Neural cell (in vitro differentiated cells): ENCODE data around the gene PREX1. TPM values are rescaled to one million over a fixed set of nuclear protein-coding genes. Genes with fewer than 3 reads are reported as not detected.

Source experiments
- H2AFZ ChIP-seq: fragments of 200-600, 300-800 bp; sonication (generic), shearing (Covaris generic); 2 replicates; pipeline ENCODE4 v1.6.0; 2014; ENCODE audit warnings: low read depth, mild to moderate bottlenecking, antibody characterized with exemption, low read length, moderate library complexity
- H3F3A ChIP-seq: fragments of 200-600 bp; shearing (Covaris generic); 2 replicates; pipeline ENCODE4 v1.6.1; 2016; ENCODE audit warnings: mild to moderate bottlenecking, moderate library complexity, mixed read lengths, antibody characterized with exemption, low read length; ENCODE audit not compliant: insufficient read depth, poor library complexity, severe bottlenecking
- H3K27ac ChIP-seq: fragments of 200-600, 300-800 bp; sonication (generic), shearing (Covaris generic); 2 replicates; pipeline ENCODE4 v1.5.1; 2014; ENCODE audit warnings: mild to moderate bottlenecking, low read length, moderate library complexity
- H3K27me3 ChIP-seq: fragments of 300-800, 200-600 bp; sonication (generic), shearing (Covaris generic); 2 replicates; pipeline ENCODE4 v1.6.0; 2014; ENCODE audit warnings: mild to moderate bottlenecking, low read depth, low read length, moderate library complexity; ENCODE audit not compliant: insufficient read depth
- H3K36me3 ChIP-seq: fragments of 300-800, 200-600 bp; sonication (generic), shearing (Covaris generic); 2 replicates; pipeline ENCODE4 v1.5.1; 2014; ENCODE audit warnings: mild to moderate bottlenecking, antibody characterized with exemption, low read length, moderate library complexity; ENCODE audit not compliant: insufficient read depth
- H3K4me2 ChIP-seq: fragments of 300-800, 200-600 bp; sonication (generic), shearing (Covaris generic); 2 replicates; pipeline ENCODE4 v1.6.0; 2014; ENCODE audit warnings: mild to moderate bottlenecking, low read length
- H3K4me3 ChIP-seq: fragments of 300-800, 200-600 bp; sonication (generic), shearing (Covaris generic); 2 replicates; pipeline ENCODE4 v1.5.1; 2014; ENCODE audit warnings: mild to moderate bottlenecking, low read length, moderate library complexity
- H3K79me2 ChIP-seq: fragments of 200-600 bp; shearing (Covaris generic); replicated peaks from 2 replicates; pipeline ENCODE4 v1.6.0; 2014; ENCODE audit warnings: mild to moderate bottlenecking, low read length, moderate library complexity; ENCODE audit not compliant: insufficient read depth
- H3K9ac ChIP-seq: fragments of 300-800, 200-600 bp; sonication (generic), shearing (Covaris generic); 2 replicates; pipeline ENCODE4 v1.6.1; 2016; ENCODE audit warnings: mild to moderate bottlenecking, low read length, mixed read lengths
- H3K9me2 ChIP-seq: fragments of 200-600 bp; shearing (Covaris generic); 2 replicates; pipeline ENCODE4 v1.6.1; 2016; ENCODE audit warnings: mild to moderate bottlenecking, low read length, mixed read lengths; ENCODE audit not compliant: insufficient read depth
- H3K9me3 ChIP-seq: fragments of 200-600, 300-800 bp; sonication (generic), shearing (Covaris generic); 2 replicates; pipeline ENCODE4 v1.6.1; 2016; ENCODE audit warnings: mild to moderate bottlenecking, mixed run types, low read length, moderate library complexity, mixed read lengths
- H4K20me1 ChIP-seq: fragments of 200-600 bp; shearing (Covaris generic); 2 replicates; pipeline ENCODE4 v1.6.1; 2016; ENCODE audit warnings: mild to moderate bottlenecking, mixed run types; ENCODE audit not compliant: insufficient read depth
- EP300 ChIP-seq: fragments of 450-650 bp; conservative IDR thresholded peaks from 2 replicates; pipeline ENCODE4 v1.6.1; 2014; ENCODE audit warnings: antibody characterized with exemption, mild to moderate bottlenecking, moderate library complexity; ENCODE audit not compliant: poor library complexity, severe bottlenecking
- EZH2 ChIP-seq: fragments of 200-600, 300-800 bp; shearing (Covaris generic), sonication (generic); IDR thresholded peaks from 2 replicates; pipeline ENCODE4 v1.6.1; 2014; ENCODE audit warnings: antibody characterized with exemption, low read length, borderline replicate concordance, mild to moderate bottlenecking; ENCODE audit not compliant: insufficient read depth, poor library complexity, severe bottlenecking
- MXI1 ChIP-seq: fragments of 450-650 bp; conservative IDR thresholded peaks from 2 replicates; pipeline ENCODE4 v1.6.1; 2014; ENCODE audit warnings: antibody characterized with exemption, mild to moderate bottlenecking; ENCODE audit not compliant: poor library complexity, severe bottlenecking
- POLR2AphosphoS5 ChIP-seq: IDR thresholded peaks from 2 replicates; pipeline ENCODE4 v1.6.1; 2012
- RAD21 ChIP-seq: fragments of 450-650 bp; conservative IDR thresholded peaks from 2 replicates; pipeline ENCODE4 v1.6.1; 2014; ENCODE audit warnings: antibody characterized with exemption, mild to moderate bottlenecking, moderate library complexity
- SMC3 ChIP-seq: fragments of 450-650 bp; conservative IDR thresholded peaks from 2 replicates; pipeline ENCODE4 v1.6.1; 2014; ENCODE audit warnings: antibody characterized with exemption, mild to moderate bottlenecking, moderate library complexity; ENCODE audit not compliant: poor library complexity
- TAF1 ChIP-seq: IDR thresholded peaks from 2 replicates; pipeline ENCODE4 v1.6.1; 2012; ENCODE audit warnings: low read depth
- polyA plus RNA-seq: library from polyadenylated mRNA; depleted of rRNA; stranded (reverse); fragments of >200 nt; gene quantifications from 2 replicates; pipeline ENCODE4 v1.2.3, GENCODE V29; 2014
- TF ChIP-seq, protein P1 (sequence below): fragments of 450-650 bp; IDR thresholded peaks from 2 replicates; pipeline ENCODE4 v1.5.1; 2014; ENCODE audit warnings: antibody characterized with exemption, mild to moderate bottlenecking, moderate library complexity; ENCODE audit not compliant: poor library complexity, severe bottlenecking
- TF ChIP-seq, protein P2 (sequence below): IDR thresholded peaks from 2 replicates; pipeline ENCODE4 v1.6.1; 2012; ENCODE audit warnings: borderline replicate concordance

PREX1 gene
- polyA plus RNA-seq, 1 donor from 2014 or later, result 0.06 TPM

- no peaks in the 10 kb centered on the region for H3K36me3 ChIP-seq
- no peaks in the 10 kb centered on the region for H4K20me1 ChIP-seq
- H3K9me2 ChIP-seq, result no peaks in the 10 kb centered on the region
- no peaks in the 10 kb centered on the region for H3K27me3 ChIP-seq
- H3K9ac ChIP-seq, result no peak overlapping the region
- no peaks in the 10 kb centered on the region for H3K79me2 ChIP-seq
- H3F3A ChIP-seq, result no peaks in the 10 kb centered on the region
- H3K27ac ChIP-seq, result no peak overlapping the region
- no peaks in the 10 kb centered on the region for H3K9me3 ChIP-seq
- no peak overlapping the region for H3K4me2 ChIP-seq
- TF ChIP-seq EZH2 (no peak), RAD21 (no peak)
- no peak overlapping the region for H2AFZ ChIP-seq
- no peak overlapping the region for H3K4me3 ChIP-seq
Measured at GRCh38 chr20:48610996-48611395, 216.8 kb downstream of the PREX1 start.

DNA sequence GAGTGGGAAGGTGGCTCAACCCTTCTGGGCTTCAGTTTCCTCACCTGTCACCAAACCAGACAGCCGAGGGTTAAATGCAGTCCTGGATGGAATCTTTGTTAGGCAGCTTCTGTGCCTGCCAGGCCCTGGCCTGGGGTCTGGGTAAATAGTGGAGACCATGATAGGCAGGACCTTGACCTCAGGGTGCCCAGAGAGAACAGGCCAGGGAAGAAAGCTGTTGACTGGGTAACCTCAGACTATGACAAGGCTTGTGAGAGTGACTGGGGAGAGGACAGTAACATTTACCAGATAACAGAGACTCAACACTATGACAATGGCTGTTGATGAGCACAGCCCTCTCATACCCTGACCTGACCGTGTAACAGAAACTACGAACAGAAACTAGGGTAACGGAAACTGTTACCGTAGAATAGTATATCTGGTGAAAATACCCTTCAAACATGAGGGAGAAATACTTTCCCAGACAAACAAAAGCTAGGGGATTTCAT, 218.3 kb downstream of the PREX1 start:
- Histone ChIP-seq H3F3A (no peaks in the 10 kb centered on the region), H2AFZ (no peak overlapping the region), H3K27me3 (no peaks in the 10 kb centered on the region), H4K20me1 (no peaks in the 10 kb centered on the region), H3K4me2 (no peak overlapping the region), H3K27ac (no peak overlapping the region), H3K4me3 (no peak overlapping the region), H3K36me3 (no peaks in the 10 kb centered on the region), H3K79me2 (no peaks in the 10 kb centered on the region), H3K9me2 (no peaks in the 10 kb centered on the region), H3K9ac (no peak overlapping the region), H3K9me3 (no peaks in the 10 kb centered on the region)
- TF ChIP-seq MXI1 (no peak), EZH2 (no peak), RAD21 (no peak), POLR2AphosphoS5 (no peak), TAF1 (no peak)
- TF ChIP-seq, protein P1, sequence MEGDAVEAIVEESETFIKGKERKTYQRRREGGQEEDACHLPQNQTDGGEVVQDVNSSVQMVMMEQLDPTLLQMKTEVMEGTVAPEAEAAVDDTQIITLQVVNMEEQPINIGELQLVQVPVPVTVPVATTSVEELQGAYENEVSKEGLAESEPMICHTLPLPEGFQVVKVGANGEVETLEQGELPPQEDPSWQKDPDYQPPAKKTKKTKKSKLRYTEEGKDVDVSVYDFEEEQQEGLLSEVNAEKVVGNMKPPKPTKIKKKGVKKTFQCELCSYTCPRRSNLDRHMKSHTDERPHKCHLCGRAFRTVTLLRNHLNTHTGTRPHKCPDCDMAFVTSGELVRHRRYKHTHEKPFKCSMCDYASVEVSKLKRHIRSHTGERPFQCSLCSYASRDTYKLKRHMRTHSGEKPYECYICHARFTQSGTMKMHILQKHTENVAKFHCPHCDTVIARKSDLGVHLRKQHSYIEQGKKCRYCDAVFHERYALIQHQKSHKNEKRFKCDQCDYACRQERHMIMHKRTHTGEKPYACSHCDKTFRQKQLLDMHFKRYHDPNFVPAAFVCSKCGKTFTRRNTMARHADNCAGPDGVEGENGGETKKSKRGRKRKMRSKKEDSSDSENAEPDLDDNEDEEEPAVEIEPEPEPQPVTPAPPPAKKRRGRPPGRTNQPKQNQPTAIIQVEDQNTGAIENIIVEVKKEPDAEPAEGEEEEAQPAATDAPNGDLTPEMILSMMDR, result no peak
- TF ChIP-seq, protein P2, sequence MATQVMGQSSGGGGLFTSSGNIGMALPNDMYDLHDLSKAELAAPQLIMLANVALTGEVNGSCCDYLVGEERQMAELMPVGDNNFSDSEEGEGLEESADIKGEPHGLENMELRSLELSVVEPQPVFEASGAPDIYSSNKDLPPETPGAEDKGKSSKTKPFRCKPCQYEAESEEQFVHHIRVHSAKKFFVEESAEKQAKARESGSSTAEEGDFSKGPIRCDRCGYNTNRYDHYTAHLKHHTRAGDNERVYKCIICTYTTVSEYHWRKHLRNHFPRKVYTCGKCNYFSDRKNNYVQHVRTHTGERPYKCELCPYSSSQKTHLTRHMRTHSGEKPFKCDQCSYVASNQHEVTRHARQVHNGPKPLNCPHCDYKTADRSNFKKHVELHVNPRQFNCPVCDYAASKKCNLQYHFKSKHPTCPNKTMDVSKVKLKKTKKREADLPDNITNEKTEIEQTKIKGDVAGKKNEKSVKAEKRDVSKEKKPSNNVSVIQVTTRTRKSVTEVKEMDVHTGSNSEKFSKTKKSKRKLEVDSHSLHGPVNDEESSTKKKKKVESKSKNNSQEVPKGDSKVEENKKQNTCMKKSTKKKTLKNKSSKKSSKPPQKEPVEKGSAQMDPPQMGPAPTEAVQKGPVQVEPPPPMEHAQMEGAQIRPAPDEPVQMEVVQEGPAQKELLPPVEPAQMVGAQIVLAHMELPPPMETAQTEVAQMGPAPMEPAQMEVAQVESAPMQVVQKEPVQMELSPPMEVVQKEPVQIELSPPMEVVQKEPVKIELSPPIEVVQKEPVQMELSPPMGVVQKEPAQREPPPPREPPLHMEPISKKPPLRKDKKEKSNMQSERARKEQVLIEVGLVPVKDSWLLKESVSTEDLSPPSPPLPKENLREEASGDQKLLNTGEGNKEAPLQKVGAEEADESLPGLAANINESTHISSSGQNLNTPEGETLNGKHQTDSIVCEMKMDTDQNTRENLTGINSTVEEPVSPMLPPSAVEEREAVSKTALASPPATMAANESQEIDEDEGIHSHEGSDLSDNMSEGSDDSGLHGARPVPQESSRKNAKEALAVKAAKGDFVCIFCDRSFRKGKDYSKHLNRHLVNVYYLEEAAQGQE, result no peak

DNA sequence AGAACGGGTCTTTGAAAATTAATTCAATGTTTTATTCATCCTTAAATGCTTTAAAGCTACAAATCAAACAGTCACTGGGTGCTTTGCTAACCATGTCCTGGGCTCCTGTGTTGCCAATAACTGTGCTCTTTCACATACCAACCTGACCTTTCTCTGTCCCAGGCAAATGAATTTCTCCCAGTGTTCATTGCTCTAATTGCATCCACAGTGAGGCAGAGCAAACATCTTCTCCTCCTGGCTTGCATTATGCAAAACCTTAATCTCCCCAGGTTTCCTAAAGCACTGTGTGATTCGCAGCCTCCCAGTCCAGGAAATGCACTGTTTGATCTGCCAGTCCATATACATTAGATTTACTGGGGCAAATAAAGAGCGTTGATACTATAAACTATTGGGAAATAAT, 219.0 kb downstream of the PREX1 start:
- H3K36me3 ChIP-seq, result no peaks in the 10 kb centered on the region
- H3K79me2 ChIP-seq, result no peaks in the 10 kb centered on the region
- no peak for TF ChIP-seq EZH2
- TF ChIP-seq POLR2AphosphoS5, result no peak
- TF ChIP-seq MXI1, result no peak
- no peak for TF ChIP-seq TAF1
- no peak for TF ChIP-seq SMC3
- TF ChIP-seq RAD21, result no peak
- TF ChIP-seq, protein P2, result no peak
- TF ChIP-seq, protein P1, result no peak
- TF ChIP-seq EP300, result no peak
- H3K9ac ChIP-seq, result no peak overlapping the region
- no peak overlapping the region for H2AFZ ChIP-seq
- no peaks in the 10 kb centered on the region for H3K9me2 ChIP-seq
- no peak overlapping the region for H3K4me3 ChIP-seq
- H3K9me3 ChIP-seq, result no peaks in the 10 kb centered on the region
- no peaks in the 10 kb centered on the region for H4K20me1 ChIP-seq
- no peak overlapping the region for H3K27ac ChIP-seq
- H3K27me3 ChIP-seq, result no peaks in the 10 kb centered on the region
- no peaks in the 10 kb centered on the region for H3F3A ChIP-seq
- H3K4me2 ChIP-seq, result no peak overlapping the region
